Fibroblast of villous mesenchyme (primary cell): ENCODE data around the gene CHL1. TPM values are rescaled to one million over a fixed set of nuclear protein-coding genes. Genes with fewer than 3 reads are reported as not detected.

ENCODE experiments used
- DNase-seq: peaks from one replicate; pipeline ENCODE4 v3.0.0-alpha.2; 2010; ENCODE audit warnings: low read depth
- H3K4me3 ChIP-seq: 2 replicates; pipeline ENCODE4 v1.5.1; 2011; ENCODE audit warnings: low read depth, mild to moderate bottlenecking, low read length
- small RNA-seq: library from RNA; depleted of rRNA; stranded (forward); fragments of <200 nt; gene quantifications from one replicate; pipeline ENCODE3, GENCODE V24; 2012
- total RNA-seq: library from RNA; depleted of rRNA; stranded (reverse); fragments of >200 nt; gene quantifications from 2 replicates; pipeline ENCODE4 v1.2.3, GENCODE V29; 2012
- TF ChIP-seq, protein P1 (sequence below): IDR thresholded peaks from 2 replicates; pipeline ENCODE4 v1.5.1; 2012; ENCODE audit warnings: low read depth, mild to moderate bottlenecking, low read length; ENCODE audit not compliant: insufficient read depth

The CHL1 gene
- total RNA-seq, 1 donor, result not detected

DNA sequence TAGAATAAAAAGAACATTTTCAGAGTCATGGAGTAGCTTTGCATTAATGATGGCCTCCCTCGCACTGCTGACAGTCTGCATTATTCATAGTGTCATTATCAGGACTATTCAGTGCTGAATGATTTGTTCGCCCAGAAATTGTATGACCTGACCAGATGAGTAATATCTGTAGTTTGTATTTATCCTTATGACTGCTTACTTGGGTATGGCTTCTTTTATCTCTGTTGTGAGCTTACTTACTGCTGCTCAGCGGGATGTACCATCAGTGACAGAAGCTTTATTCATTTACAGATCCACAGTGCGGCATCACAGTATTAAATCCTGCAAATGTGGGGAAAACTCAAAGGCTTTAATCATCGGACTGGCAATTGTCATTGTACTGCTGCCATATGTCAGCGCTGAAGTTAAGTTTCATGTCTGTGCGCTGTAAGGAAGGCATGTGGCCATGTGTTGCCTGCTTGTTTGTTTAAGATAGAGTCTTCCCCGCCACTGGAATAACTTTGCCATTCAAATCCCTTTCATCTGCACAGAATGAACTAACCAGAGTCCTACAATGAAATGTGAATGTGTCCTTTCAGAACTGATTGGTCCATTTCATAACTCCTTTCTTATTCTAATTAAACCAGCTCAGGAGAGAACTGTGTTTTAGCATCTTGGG is 262.2 kb downstream of the CHL1 start:
- H3K4me3 ChIP-seq, result no peak overlapping the region
- TF ChIP-seq, protein P1, sequence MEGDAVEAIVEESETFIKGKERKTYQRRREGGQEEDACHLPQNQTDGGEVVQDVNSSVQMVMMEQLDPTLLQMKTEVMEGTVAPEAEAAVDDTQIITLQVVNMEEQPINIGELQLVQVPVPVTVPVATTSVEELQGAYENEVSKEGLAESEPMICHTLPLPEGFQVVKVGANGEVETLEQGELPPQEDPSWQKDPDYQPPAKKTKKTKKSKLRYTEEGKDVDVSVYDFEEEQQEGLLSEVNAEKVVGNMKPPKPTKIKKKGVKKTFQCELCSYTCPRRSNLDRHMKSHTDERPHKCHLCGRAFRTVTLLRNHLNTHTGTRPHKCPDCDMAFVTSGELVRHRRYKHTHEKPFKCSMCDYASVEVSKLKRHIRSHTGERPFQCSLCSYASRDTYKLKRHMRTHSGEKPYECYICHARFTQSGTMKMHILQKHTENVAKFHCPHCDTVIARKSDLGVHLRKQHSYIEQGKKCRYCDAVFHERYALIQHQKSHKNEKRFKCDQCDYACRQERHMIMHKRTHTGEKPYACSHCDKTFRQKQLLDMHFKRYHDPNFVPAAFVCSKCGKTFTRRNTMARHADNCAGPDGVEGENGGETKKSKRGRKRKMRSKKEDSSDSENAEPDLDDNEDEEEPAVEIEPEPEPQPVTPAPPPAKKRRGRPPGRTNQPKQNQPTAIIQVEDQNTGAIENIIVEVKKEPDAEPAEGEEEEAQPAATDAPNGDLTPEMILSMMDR, result no peak
- no peak for DNase-seq

Small RNA genes lying within 50 kb of the gene (small RNA-seq; reads per million reads assigned to genes)
- not detected for gene RNU6-1194P
